GM23338 (cell line): ENCODE measurements around the gene RPL3. TPM values are rescaled to one million over a fixed set of nuclear protein-coding genes. Genes with fewer than 3 reads are reported as not detected.

Experiments used
- ATAC-seq: fragments of 200-7000 bp; cut with Tn5 transposase; 3 replicates; pipeline ENCODE4 v1.9.1; 2020
- DNase-seq: peaks from one replicate; pipeline ENCODE4 v3.0.0-alpha.2; 2015; ENCODE audit warnings: low spot score
- H2AFZ ChIP-seq: fragments of 200-600 bp; sonication (generic); 2 replicates; pipeline ENCODE4 v1.8.0; 2016; ENCODE audit warnings: antibody characterized with exemption, mild to moderate bottlenecking, moderate library complexity
- H3F3A ChIP-seq: fragments of 200-600 bp; sonication (generic); replicated peaks from 2 replicates; pipeline ENCODE4 v1.8.0; 2017; ENCODE audit warnings: antibody characterized with exemption, mixed run types, low read depth
- H3K27ac ChIP-seq: fragments of 200-600 bp; sonication (generic); 2 replicates; pipeline ENCODE4 v1.6.1; 2016; ENCODE audit warnings: low read depth
- H3K27me3 ChIP-seq: fragments of 200-600 bp; sonication (generic); 2 replicates; pipeline ENCODE4 v1.8.0; 2016; ENCODE audit warnings: mild to moderate bottlenecking, mixed run types, moderate library complexity; ENCODE audit not compliant: insufficient read depth
- H3K36me3 ChIP-seq: fragments of 200-600 bp; sonication (generic); 2 replicates; pipeline ENCODE4 v1.8.0; 2016; ENCODE audit warnings: mild to moderate bottlenecking; ENCODE audit not compliant: insufficient read depth
- H3K4me1 ChIP-seq: fragments of 200-600 bp; sonication (generic); 2 replicates; pipeline ENCODE4 v1.8.0; 2016; ENCODE audit warnings: mild to moderate bottlenecking, moderate library complexity; ENCODE audit not compliant: insufficient read depth
- H3K4me2 ChIP-seq: fragments of 200-600 bp; sonication (generic); 2 replicates; pipeline ENCODE4 v1.7.1; 2017; ENCODE audit warnings: mixed run types
- H3K4me3 ChIP-seq: fragments of 200-600 bp; sonication (generic); 2 replicates; pipeline ENCODE4 v1.6.1; 2016; ENCODE audit warnings: mixed run types
- H3K79me2 ChIP-seq: fragments of 200-600 bp; sonication (generic); replicated peaks from 2 replicates; pipeline ENCODE4 v1.8.0; 2017; ENCODE audit warnings: mild to moderate bottlenecking; ENCODE audit not compliant: insufficient read depth
- H3K9me2 ChIP-seq: fragments of 200-600 bp; sonication (generic); 2 replicates; pipeline ENCODE4 v1.8.0; 2017; ENCODE audit not compliant: insufficient read depth
- H4K20me1 ChIP-seq: fragments of 200-600 bp; sonication (generic); replicated peaks from 2 replicates; pipeline ENCODE4 v1.8.0; 2017; ENCODE audit warnings: mild to moderate bottlenecking; ENCODE audit not compliant: insufficient read depth
- H3K27ac Mint-ChIP-seq: 2 replicates; pipeline ENCODE4 v1.8.0; 2020; ENCODE audit warnings: inconsistent platforms, mild to moderate bottlenecking, moderate library complexity, mixed read lengths
- H3K27me3 Mint-ChIP-seq: 3 replicates; pipeline ENCODE4 v1.8.0; 2022; ENCODE audit warnings: low read depth, mild to moderate bottlenecking, moderate library complexity, mixed read lengths, inconsistent platforms; ENCODE audit not compliant: insufficient read depth, poor library complexity
- H3K36me3 Mint-ChIP-seq: 3 replicates; pipeline ENCODE4 v1.8.0; 2021; ENCODE audit warnings: low read depth, mild to moderate bottlenecking, inconsistent platforms, moderate library complexity, mixed read lengths
- H3K4me1 Mint-ChIP-seq: 3 replicates; pipeline ENCODE4 v1.8.0; 2020; ENCODE audit warnings: mild to moderate bottlenecking, inconsistent platforms, mixed read lengths
- H3K4me3 Mint-ChIP-seq: 3 replicates; pipeline ENCODE4 v1.8.0; 2021; ENCODE audit warnings: moderate library complexity, mild to moderate bottlenecking, inconsistent platforms, mixed read lengths
- H3K9me3 Mint-ChIP-seq: 3 replicates; pipeline ENCODE4 v1.8.0; 2020; ENCODE audit warnings: moderate library complexity, mild to moderate bottlenecking, inconsistent platforms, mixed read lengths
- EZH2 ChIP-seq: fragments of 200-600 bp; sonication (generic); IDR thresholded peaks from one replicate; pipeline ENCODE4 v1.8.0; 2017; ENCODE audit warnings: antibody characterized with exemption, mild to moderate bottlenecking, low read depth; ENCODE audit not compliant: unreplicated experiment
- EZH2phosphoT487 ChIP-seq: fragments of 200-600 bp; sonication (generic); IDR thresholded peaks from one replicate; pipeline ENCODE4 v1.8.1; 2018; ENCODE audit warnings: antibody characterized with exemption; ENCODE audit not compliant: unreplicated experiment
- JUNB ChIP-seq: IDR thresholded peaks from one replicate; pipeline ENCODE4 v1.6.1; 2016; ENCODE audit warnings: antibody characterized with exemption; ENCODE audit not compliant: unreplicated experiment
- NANOG ChIP-seq: IDR thresholded peaks from 2 replicates; pipeline ENCODE4 v1.6.1; 2016; ENCODE audit warnings: antibody characterized with exemption, borderline replicate concordance
- POLR2AphosphoS5 ChIP-seq: IDR thresholded peaks from 2 replicates; pipeline ENCODE4 v1.6.1; 2016; ENCODE audit warnings: antibody characterized with exemption, low read depth
- STAT1 ChIP-seq: IDR thresholded peaks from one replicate; pipeline ENCODE4 v1.6.1; 2016; ENCODE audit warnings: antibody characterized with exemption; ENCODE audit not compliant: unreplicated experiment
- ZNF331 ChIP-seq: fragments of 250-450 bp; sonication (Bioruptor Pico); IDR thresholded peaks from 2 replicates; pipeline ENCODE4 v1.5.0; 2020; ENCODE audit warnings: low read depth, mild to moderate bottlenecking, moderate library complexity
- polyA plus RNA-seq: library from polyadenylated mRNA; unstranded; fragments of >200 nt; fragmentation: Nextera tagmentation; extraction: Ambion mirVana; gene quantifications from 2 replicates; pipeline ENCODE4 v1.2.1, GENCODE V29; 2016
- total RNA-seq: library from RNA; depleted of rRNA; stranded (reverse); fragments of >200 nt; shearing (Covaris generic); gene quantifications from 2 replicates; pipeline ENCODE4 v1.2.3, GENCODE V29; 2014
- TF ChIP-seq, protein P1 (sequence below), 2 experiments: fragments of 200-600 bp in 1 of 2; sonication (generic) in 1 of 2; conservative IDR thresholded peaks; 2 replicates each; pipeline versions ENCODE4 v1.5.1 to v1.6.1; 2016 to 2017; ENCODE audit warnings: antibody characterized with exemption in 2 of 2, low read depth in 2 of 2, mild to moderate bottlenecking in 2 of 2, moderate library complexity in 1 of 2
- TF ChIP-seq, protein P2 (sequence below): IDR thresholded peaks from one replicate; pipeline ENCODE4 v1.6.1; 2018; ENCODE audit warnings: antibody characterized with exemption; ENCODE audit not compliant: unreplicated experiment
- TF ChIP-seq, protein P3 (sequence below): IDR thresholded peaks from 2 replicates; pipeline ENCODE4 v1.6.1; 2016; ENCODE audit warnings: antibody characterized with exemption
- TF ChIP-seq, protein P4 (sequence below): fragments of 250-450 bp; sonication (Bioruptor Pico); IDR thresholded peaks from 2 replicates; pipeline ENCODE4 v1.5.0; 2020; ENCODE audit warnings: mild to moderate bottlenecking, moderate library complexity

Gene RPL3
- total and polyA plus RNA-seq, 2 experiments from 2014 or later: 1,983 to 3,244 TPM

DNA sequence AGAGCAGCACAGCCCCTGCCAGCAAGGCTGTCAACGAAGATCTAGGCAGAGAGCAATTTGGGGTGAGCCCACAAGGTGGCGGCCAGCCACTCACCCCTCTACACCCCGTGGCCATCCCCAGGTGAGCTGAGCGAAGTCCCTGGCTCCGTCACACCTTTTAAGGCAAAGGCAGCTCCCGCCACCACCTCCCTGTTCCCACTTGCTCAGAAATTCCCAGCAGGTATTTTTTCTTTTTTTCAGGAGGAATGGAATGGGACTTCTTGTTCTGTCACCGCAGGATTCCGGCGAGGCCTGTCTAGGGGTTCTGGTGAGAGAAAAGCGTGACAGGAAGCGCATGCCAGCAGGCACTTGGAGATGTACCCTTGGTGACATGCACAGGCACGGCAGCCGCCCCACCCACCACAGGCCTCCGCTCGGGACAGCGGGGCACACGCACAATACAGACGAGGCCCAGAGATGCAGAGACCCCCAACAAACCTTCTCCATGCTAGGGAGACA lies 10.0 kb downstream of the RPL3 start (continued):
- TF ChIP-seq, protein P1, sequence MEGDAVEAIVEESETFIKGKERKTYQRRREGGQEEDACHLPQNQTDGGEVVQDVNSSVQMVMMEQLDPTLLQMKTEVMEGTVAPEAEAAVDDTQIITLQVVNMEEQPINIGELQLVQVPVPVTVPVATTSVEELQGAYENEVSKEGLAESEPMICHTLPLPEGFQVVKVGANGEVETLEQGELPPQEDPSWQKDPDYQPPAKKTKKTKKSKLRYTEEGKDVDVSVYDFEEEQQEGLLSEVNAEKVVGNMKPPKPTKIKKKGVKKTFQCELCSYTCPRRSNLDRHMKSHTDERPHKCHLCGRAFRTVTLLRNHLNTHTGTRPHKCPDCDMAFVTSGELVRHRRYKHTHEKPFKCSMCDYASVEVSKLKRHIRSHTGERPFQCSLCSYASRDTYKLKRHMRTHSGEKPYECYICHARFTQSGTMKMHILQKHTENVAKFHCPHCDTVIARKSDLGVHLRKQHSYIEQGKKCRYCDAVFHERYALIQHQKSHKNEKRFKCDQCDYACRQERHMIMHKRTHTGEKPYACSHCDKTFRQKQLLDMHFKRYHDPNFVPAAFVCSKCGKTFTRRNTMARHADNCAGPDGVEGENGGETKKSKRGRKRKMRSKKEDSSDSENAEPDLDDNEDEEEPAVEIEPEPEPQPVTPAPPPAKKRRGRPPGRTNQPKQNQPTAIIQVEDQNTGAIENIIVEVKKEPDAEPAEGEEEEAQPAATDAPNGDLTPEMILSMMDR (conservative IDR thresholded peaks at IDR 0.05; ENCODE audit: low read depth in 2 of 2): peak; percentile 54 to 59
- TF ChIP-seq EZH2phosphoT487 (no peak), STAT1 (no peak), EZH2 (no peak), POLR2AphosphoS5 (no peak), JUNB (no peak), ZNF331 (CRISPR knock-in tag) (no peak), NANOG (no peak)
- TF ChIP-seq, protein P2, sequence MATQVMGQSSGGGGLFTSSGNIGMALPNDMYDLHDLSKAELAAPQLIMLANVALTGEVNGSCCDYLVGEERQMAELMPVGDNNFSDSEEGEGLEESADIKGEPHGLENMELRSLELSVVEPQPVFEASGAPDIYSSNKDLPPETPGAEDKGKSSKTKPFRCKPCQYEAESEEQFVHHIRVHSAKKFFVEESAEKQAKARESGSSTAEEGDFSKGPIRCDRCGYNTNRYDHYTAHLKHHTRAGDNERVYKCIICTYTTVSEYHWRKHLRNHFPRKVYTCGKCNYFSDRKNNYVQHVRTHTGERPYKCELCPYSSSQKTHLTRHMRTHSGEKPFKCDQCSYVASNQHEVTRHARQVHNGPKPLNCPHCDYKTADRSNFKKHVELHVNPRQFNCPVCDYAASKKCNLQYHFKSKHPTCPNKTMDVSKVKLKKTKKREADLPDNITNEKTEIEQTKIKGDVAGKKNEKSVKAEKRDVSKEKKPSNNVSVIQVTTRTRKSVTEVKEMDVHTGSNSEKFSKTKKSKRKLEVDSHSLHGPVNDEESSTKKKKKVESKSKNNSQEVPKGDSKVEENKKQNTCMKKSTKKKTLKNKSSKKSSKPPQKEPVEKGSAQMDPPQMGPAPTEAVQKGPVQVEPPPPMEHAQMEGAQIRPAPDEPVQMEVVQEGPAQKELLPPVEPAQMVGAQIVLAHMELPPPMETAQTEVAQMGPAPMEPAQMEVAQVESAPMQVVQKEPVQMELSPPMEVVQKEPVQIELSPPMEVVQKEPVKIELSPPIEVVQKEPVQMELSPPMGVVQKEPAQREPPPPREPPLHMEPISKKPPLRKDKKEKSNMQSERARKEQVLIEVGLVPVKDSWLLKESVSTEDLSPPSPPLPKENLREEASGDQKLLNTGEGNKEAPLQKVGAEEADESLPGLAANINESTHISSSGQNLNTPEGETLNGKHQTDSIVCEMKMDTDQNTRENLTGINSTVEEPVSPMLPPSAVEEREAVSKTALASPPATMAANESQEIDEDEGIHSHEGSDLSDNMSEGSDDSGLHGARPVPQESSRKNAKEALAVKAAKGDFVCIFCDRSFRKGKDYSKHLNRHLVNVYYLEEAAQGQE: no peak
- TF ChIP-seq, protein P3, sequence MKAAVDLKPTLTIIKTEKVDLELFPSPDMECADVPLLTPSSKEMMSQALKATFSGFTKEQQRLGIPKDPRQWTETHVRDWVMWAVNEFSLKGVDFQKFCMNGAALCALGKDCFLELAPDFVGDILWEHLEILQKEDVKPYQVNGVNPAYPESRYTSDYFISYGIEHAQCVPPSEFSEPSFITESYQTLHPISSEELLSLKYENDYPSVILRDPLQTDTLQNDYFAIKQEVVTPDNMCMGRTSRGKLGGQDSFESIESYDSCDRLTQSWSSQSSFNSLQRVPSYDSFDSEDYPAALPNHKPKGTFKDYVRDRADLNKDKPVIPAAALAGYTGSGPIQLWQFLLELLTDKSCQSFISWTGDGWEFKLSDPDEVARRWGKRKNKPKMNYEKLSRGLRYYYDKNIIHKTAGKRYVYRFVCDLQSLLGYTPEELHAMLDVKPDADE: no peak

DNA sequence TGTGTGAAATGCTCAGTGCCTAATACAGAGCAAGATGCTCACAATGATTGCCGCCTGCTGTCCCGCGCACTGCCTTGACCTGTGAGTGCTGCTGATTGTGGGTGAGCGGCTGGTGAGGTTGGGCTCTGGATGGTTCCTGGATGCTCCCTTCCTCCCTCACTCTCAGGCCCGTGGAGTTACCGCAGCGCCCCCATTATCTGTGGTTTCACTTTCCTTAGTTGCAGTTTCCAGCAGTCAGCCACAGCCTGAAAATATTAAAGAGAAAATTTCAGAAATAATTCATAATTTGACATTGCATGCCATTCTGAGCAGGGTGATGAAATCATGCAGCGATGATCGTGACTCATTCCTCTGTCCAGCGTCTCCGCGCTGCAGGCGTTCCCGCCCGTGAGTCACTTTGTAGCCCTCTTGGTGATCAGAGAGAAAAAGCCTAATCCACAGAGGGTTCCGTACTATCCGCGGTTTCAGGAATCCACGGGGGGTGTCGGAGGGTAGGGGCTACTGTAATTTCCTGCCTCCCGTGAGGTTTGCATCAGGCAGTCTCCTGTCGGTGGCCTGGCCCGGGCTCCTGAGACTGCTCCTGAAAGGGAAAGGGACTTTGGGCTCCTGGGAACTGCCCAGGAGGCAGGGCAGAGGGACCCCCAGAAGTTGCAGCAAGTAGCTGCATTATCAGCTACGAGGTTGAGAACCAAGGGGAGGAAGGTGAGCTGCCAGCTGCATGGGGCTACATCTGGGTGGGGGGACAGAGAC lies 10.6 kb downstream of the RPL3 start:
- Histone ChIP-seq H3K4me3 (no peak overlapping the region), H3K79me2 (no peaks in the 10 kb centered on the region), H4K20me1 (peaks cover 13% of the 10 kb centered on the region), H2AFZ (no peak overlapping the region), H3F3A (peaks cover 52% of the 10 kb centered on the region), H3K27me3 (no peaks in the 10 kb centered on the region), H3K4me1 (peaks cover 20% of the 10 kb centered on the region; the same call in 1 of the 2 replicates), H3K9me2 (no peaks in the 10 kb centered on the region), H3K27ac (peak overlapping the region; percentile 76; the same call in 1 of the 2 replicates), H3K36me3 (peaks cover 16% of the 10 kb centered on the region), H3K4me2 (peak overlapping the region; percentile 42; the same call in 1 of the 2 replicates)
- H3K4me1 Mint-ChIP-seq: peaks cover 36% of the 10 kb centered on the region
- peak overlapping the region; percentile 18; the same call in 1 of the 3 replicates for H3K4me3 Mint-ChIP-seq
- peaks cover 28% of the 10 kb centered on the region for H3K36me3 Mint-ChIP-seq
- peaks cover 5% of the 10 kb centered on the region; the same call in 1 of the 3 replicates for H3K9me3 Mint-ChIP-seq
- H3K27ac Mint-ChIP-seq: peak overlapping the region; percentile 87
- H3K27me3 Mint-ChIP-seq: peaks cover 39% of the 10 kb centered on the region
- DNase-seq (peak; percentile 48), ATAC-seq (peak; percentile 2; the same call in 2 of the 3 replicates)
- TF ChIP-seq, protein P4, sequence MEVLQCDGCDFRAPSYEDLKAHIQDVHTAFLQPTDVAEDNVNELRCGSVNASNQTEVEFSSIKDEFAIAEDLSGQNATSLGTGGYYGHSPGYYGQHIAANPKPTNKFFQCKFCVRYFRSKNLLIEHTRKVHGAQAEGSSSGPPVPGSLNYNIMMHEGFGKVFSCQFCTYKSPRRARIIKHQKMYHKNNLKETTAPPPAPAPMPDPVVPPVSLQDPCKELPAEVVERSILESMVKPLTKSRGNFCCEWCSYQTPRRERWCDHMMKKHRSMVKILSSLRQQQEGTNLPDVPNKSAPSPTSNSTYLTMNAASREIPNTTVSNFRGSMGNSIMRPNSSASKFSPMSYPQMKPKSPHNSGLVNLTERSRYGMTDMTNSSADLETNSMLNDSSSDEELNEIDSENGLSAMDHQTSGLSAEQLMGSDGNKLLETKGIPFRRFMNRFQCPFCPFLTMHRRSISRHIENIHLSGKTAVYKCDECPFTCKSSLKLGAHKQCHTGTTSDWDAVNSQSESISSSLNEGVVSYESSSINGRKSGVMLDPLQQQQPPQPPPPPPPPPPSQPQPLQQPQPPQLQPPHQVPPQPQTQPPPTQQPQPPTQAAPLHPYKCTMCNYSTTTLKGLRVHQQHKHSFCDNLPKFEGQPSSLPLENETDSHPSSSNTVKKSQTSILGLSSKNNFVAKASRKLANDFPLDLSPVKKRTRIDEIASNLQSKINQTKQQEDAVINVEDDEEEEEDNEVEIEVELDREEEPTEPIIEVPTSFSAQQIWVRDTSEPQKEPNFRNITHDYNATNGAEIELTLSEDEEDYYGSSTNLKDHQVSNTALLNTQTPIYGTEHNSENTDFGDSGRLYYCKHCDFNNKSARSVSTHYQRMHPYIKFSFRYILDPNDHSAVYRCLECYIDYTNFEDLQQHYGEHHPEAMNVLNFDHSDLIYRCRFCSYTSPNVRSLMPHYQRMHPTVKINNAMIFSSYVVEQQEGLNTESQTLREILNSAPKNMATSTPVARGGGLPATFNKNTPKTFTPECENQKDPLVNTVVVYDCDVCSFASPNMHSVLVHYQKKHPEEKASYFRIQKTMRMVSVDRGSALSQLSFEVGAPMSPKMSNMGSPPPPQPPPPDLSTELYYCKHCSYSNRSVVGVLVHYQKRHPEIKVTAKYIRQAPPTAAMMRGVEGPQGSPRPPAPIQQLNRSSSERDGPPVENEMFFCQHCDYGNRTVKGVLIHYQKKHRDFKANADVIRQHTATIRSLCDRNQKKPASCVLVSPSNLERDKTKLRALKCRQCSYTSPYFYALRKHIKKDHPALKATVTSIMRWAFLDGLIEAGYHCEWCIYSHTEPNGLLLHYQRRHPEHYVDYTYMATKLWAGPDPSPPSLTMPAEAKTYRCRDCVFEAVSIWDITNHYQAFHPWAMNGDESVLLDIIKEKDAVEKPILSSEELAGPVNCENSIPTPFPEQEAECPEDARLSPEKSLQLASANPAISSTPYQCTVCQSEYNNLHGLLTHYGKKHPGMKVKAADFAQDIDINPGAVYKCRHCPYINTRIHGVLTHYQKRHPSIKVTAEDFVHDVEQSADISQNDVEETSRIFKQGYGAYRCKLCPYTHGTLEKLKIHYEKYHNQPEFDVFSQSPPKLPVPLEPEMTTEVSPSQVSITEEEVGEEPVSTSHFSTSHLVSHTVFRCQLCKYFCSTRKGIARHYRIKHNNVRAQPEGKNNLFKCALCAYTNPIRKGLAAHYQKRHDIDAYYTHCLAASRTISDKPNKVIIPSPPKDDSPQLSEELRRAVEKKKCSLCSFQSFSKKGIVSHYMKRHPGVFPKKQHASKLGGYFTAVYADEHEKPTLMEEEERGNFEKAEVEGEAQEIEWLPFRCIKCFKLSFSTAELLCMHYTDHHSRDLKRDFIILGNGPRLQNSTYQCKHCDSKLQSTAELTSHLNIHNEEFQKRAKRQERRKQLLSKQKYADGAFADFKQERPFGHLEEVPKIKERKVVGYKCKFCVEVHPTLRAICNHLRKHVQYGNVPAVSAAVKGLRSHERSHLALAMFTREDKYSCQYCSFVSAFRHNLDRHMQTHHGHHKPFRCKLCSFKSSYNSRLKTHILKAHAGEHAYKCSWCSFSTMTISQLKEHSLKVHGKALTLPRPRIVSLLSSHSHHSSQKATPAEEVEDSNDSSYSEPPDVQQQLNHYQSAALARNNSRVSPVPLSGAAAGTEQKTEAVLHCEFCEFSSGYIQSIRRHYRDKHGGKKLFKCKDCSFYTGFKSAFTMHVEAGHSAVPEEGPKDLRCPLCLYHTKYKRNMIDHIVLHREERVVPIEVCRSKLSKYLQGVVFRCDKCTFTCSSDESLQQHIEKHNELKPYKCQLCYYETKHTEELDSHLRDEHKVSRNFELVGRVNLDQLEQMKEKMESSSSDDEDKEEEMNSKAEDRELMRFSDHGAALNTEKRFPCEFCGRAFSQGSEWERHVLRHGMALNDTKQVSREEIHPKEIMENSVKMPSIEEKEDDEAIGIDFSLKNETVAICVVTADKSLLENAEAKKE (CRISPR knock-in tag): no peak
